ENCODE measurements around the gene TNKS1BP1. TPM values are rescaled to one million over a fixed set of nuclear protein-coding genes. Genes with fewer than 3 reads are reported as not detected.
"Not testable (repeated sequence)": the region's sequence is repeated elsewhere in the genome, so short reads cannot be mapped to it uniquely, and the experiment has no call there.

TNKS1BP1 gene
- total RNA-seq, 1 donor from 2014 or later, result 198 TPM

- Mint-ChIP-seq H3K36me3 (ENCODE audit: unreplicated experiment) (peaks cover 31% of the 10 kb centered on the region), H3K9me3 (ENCODE audit: unreplicated experiment) (peaks cover 19% of the 10 kb centered on the region)
Observed at GRCh38 chr11:57361926-57362325, 37.2 kb upstream of the TNKS1BP1 start.

GRCh38 chr11:57361420-57361819, 36.7 kb upstream of the TNKS1BP1 start:
- not testable (repeated sequence) for DNase-seq; H3K4me1 Mint-ChIP-seq (ENCODE audit: low read depth, unreplicated experiment); H3K27ac Mint-ChIP-seq (ENCODE audit: unreplicated experiment); H3K4me3 Mint-ChIP-seq (ENCODE audit: unreplicated experiment)
- peaks cover 19% of the 10 kb centered on the region for H3K9me3 Mint-ChIP-seq (ENCODE audit: unreplicated experiment)
- peaks cover 20% of the 10 kb centered on the region for H3K27me3 Mint-ChIP-seq (ENCODE audit: unreplicated experiment)
- peaks cover 26% of the 10 kb centered on the region for H3K36me3 Mint-ChIP-seq (ENCODE audit: unreplicated experiment)

More at GRCh38 chr11:57361926-57362325, 37.2 kb upstream of the TNKS1BP1 start:
- TF ChIP-seq, protein P1, sequence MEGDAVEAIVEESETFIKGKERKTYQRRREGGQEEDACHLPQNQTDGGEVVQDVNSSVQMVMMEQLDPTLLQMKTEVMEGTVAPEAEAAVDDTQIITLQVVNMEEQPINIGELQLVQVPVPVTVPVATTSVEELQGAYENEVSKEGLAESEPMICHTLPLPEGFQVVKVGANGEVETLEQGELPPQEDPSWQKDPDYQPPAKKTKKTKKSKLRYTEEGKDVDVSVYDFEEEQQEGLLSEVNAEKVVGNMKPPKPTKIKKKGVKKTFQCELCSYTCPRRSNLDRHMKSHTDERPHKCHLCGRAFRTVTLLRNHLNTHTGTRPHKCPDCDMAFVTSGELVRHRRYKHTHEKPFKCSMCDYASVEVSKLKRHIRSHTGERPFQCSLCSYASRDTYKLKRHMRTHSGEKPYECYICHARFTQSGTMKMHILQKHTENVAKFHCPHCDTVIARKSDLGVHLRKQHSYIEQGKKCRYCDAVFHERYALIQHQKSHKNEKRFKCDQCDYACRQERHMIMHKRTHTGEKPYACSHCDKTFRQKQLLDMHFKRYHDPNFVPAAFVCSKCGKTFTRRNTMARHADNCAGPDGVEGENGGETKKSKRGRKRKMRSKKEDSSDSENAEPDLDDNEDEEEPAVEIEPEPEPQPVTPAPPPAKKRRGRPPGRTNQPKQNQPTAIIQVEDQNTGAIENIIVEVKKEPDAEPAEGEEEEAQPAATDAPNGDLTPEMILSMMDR (IDR thresholded peaks at IDR 0.05; ENCODE audit: partially characterized antibody, unreplicated experiment), result no peak
- H3K4me3 Mint-ChIP-seq (ENCODE audit: unreplicated experiment), result no peak overlapping the region
- H3K27me3 Mint-ChIP-seq (ENCODE audit: unreplicated experiment), result peaks cover 20% of the 10 kb centered on the region
- H3K4me1 Mint-ChIP-seq (ENCODE audit: low read depth, unreplicated experiment), result peaks cover 5% of the 10 kb centered on the region
- no peak overlapping the region for H3K27ac Mint-ChIP-seq (ENCODE audit: unreplicated experiment)
- DNase-seq, result no peak

DNA sequence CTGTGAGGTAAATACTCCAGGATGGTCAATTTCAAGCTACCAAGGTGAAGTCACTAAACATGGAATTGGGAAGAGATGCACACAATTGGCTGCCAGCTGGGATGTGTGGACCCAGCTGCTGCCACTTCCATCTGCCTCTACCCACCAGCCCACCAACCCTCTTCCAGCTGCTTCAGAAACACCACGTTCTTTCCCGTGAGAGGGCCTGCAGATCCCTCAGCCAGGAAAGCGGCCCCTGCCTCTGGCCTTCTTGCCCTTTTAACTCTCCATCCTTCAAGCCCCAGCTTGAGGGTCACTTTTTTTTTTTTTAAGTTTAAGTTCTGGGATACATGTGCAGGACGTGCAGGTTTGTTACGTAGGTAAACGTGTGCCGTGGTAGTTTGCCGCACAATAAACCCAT, 36.2 kb upstream of the TNKS1BP1 start:
- TF ChIP-seq, protein P1 (IDR thresholded peaks at IDR 0.05; ENCODE audit: partially characterized antibody, unreplicated experiment), result no peak
- H3K27me3 Mint-ChIP-seq (ENCODE audit: unreplicated experiment), result peaks cover 20% of the 10 kb centered on the region
- H3K4me3 Mint-ChIP-seq (ENCODE audit: unreplicated experiment), result no peak overlapping the region
- peaks cover 22% of the 10 kb centered on the region for H3K36me3 Mint-ChIP-seq (ENCODE audit: unreplicated experiment)
- H3K9me3 Mint-ChIP-seq (ENCODE audit: unreplicated experiment), result peaks cover 20% of the 10 kb centered on the region
- H3K27ac Mint-ChIP-seq (ENCODE audit: unreplicated experiment), result peak overlapping the region; percentile 68
- no peak for DNase-seq
- H3K4me1 Mint-ChIP-seq (ENCODE audit: low read depth, unreplicated experiment), result peaks cover 5% of the 10 kb centered on the region

DNA sequence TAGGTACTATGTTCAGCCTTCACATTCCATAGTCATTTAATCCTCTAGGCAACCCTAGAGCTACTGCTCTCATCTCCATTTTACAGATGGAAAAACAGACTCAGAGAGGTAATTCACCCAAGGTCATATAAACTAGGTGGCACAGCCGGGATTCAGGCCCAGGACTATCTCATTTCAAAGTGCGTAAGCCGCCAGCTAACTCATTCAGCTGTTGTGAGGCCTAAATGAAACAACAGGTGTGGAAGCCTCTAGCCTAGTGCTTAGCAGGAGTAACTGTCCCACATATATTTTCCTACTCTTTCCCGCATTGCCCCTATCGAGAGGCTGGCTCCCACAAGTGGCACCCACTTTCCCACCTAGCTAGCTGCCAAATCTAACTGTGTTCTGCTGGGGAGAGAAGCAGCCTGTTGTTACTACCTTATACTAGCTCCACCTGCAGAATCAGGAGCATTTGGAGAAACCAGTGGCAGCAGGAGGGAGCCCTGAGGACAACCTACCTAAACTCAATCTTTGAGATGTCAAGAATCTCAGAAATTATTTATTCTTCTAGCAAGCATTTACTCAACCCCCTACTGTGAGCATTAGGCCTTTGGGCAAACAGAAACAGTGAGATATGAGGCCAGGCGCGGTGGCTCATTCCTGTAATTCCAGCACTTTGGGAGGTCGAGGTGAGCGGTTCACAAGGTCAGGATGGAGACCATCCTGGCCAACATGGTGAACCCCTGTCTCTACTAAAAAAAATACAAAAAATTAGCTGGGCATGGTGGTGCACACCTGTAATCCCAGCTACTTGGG, 35.3 kb upstream of the TNKS1BP1 start:
- DNase-seq, result no peak
- TF ChIP-seq, protein P1 (IDR thresholded peaks at IDR 0.05; ENCODE audit: partially characterized antibody, unreplicated experiment), result no peak
- peaks cover 19% of the 10 kb centered on the region for H3K27me3 Mint-ChIP-seq (ENCODE audit: unreplicated experiment)
- peaks cover 18% of the 10 kb centered on the region for H3K9me3 Mint-ChIP-seq (ENCODE audit: unreplicated experiment)
- H3K4me1 Mint-ChIP-seq (ENCODE audit: low read depth, unreplicated experiment), result peaks cover 5% of the 10 kb centered on the region
- no peak overlapping the region for H3K4me3 Mint-ChIP-seq (ENCODE audit: unreplicated experiment)
- H3K27ac Mint-ChIP-seq (ENCODE audit: unreplicated experiment), result no peak overlapping the region
- H3K36me3 Mint-ChIP-seq (ENCODE audit: unreplicated experiment), result peaks cover 14% of the 10 kb centered on the region

DNA sequence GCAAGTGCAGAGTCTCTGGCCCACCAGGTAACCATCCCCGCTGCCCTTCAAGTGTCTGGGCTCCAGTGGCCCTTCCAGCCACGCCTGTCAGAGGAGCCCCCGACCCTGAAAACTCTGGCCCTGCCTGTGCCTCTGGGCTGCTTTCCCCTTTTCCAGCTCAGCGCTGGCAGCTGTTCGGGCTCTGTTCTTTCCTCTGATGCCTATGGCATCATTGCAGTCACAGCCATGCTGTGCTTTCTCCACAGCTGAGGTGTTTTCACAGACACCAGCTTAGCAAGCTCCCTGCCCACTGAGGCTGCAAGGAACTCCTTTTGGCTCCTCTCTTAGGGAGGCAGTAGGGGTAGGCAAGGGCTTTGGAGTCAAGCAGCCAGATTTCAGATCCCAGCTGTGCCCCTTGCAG, 34.6 kb upstream of the TNKS1BP1 start:
- TF ChIP-seq, protein P1 (IDR thresholded peaks at IDR 0.05; ENCODE audit: partially characterized antibody, unreplicated experiment), result no peak
- H3K4me3 Mint-ChIP-seq (ENCODE audit: unreplicated experiment), result no peak overlapping the region
- peaks cover 17% of the 10 kb centered on the region for H3K9me3 Mint-ChIP-seq (ENCODE audit: unreplicated experiment)
- no peak overlapping the region for H3K27ac Mint-ChIP-seq (ENCODE audit: unreplicated experiment)
- H3K27me3 Mint-ChIP-seq (ENCODE audit: unreplicated experiment), result peaks cover 18% of the 10 kb centered on the region
- DNase-seq, result no peak
- H3K4me1 Mint-ChIP-seq (ENCODE audit: low read depth, unreplicated experiment), result peaks cover 4% of the 10 kb centered on the region
- peaks cover 9% of the 10 kb centered on the region for H3K36me3 Mint-ChIP-seq (ENCODE audit: unreplicated experiment)
